ENCODE measurements around the gene TM2D1. TPM values are rescaled to one million over a fixed set of nuclear protein-coding genes. Genes with fewer than 3 reads are reported as not detected.

The TM2D1 gene
- total and polyA plus RNA-seq, 8 donors, result 41.6 to 82.3 (median 69.6) TPM

DNA sequence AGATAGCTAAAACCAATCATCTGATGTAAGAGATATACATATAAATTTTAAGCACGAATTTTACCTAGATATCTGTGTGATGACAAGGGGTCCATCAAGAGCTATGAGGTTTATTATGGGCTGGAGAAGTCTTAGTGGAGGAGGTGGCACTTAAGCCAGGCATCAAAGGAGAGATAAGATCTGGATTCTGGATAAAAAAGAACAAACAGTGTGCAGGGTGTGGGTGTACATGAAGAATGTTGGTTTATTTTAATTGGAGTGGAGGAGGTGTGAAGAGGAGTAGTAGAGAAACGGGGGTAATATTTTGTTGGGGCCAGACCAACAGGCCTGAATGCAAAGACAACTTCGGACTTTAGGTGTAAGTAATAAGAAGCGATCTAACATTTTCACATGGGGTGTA is 80.6 kb downstream of the TM2D1 start:
- no peak for DNase-seq
- H3K9me3 ChIP-seq, result no peaks in the 10 kb centered on the region
- no peaks in the 10 kb centered on the region for H3K27me3 ChIP-seq
- no peaks in the 10 kb centered on the region for H3K4me1 ChIP-seq
- no peak overlapping the region for H3K27ac ChIP-seq
- TF ChIP-seq, protein P1, sequence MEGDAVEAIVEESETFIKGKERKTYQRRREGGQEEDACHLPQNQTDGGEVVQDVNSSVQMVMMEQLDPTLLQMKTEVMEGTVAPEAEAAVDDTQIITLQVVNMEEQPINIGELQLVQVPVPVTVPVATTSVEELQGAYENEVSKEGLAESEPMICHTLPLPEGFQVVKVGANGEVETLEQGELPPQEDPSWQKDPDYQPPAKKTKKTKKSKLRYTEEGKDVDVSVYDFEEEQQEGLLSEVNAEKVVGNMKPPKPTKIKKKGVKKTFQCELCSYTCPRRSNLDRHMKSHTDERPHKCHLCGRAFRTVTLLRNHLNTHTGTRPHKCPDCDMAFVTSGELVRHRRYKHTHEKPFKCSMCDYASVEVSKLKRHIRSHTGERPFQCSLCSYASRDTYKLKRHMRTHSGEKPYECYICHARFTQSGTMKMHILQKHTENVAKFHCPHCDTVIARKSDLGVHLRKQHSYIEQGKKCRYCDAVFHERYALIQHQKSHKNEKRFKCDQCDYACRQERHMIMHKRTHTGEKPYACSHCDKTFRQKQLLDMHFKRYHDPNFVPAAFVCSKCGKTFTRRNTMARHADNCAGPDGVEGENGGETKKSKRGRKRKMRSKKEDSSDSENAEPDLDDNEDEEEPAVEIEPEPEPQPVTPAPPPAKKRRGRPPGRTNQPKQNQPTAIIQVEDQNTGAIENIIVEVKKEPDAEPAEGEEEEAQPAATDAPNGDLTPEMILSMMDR (IDR thresholded peaks at IDR 0.05), result no peak
- intact Hi-C loops (cut with DNase I), result no loop called here
- H3K4me3 ChIP-seq, result no peak overlapping the region
- H3K36me3 ChIP-seq, result no peaks in the 10 kb centered on the region
- no peak for ATAC-seq

DNA sequence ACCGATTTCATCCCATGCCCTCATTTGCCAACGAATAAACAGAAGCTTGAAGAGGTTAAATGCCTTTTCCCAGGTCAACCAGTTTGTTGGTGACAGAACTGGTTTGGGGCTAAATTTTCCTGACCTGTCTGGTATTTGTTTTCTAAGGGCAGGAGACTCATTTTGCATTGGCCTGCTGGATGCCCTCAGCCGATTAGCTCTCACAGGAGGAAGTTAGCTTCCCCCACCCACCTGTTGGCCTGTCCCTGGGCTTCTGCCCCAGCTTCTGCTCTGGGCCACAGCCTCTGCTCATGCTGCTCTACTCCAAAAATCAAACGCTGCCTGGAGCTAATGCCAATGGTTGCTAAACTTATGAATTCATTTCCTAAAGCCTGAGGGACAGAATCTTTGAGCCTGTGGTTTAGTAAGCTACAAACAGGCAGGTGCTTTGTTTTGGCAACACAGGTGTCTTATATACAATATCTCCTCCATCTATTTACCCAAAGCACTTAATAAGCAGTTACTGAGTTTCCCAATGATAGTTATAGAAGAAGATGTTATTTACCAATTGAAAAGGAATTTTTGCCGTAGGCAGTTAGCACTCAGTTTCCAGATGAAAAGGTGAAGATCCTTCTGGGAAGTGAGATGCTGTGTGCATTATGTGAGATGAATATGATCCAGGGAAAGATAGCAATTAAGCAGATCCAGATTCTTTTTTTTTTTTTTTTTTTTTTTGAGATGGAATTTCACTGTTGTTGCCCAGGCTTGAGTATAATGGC is 82.3 kb downstream of the TM2D1 start:
- H3K4me3 ChIP-seq, result no peak overlapping the region
- ATAC-seq (no peak), DNase-seq (no peak)
- no peaks in the 10 kb centered on the region for H3K36me3 ChIP-seq
- TF ChIP-seq, protein P1 (IDR thresholded peaks at IDR 0.05), result no peak
- no peak overlapping the region for H3K27ac ChIP-seq
- intact Hi-C loops (cut with DNase I), result no loop called here
- H3K27me3 ChIP-seq, result no peaks in the 10 kb centered on the region
- H3K4me1 ChIP-seq, result no peaks in the 10 kb centered on the region
- no peaks in the 10 kb centered on the region for H3K9me3 ChIP-seq

DNA sequence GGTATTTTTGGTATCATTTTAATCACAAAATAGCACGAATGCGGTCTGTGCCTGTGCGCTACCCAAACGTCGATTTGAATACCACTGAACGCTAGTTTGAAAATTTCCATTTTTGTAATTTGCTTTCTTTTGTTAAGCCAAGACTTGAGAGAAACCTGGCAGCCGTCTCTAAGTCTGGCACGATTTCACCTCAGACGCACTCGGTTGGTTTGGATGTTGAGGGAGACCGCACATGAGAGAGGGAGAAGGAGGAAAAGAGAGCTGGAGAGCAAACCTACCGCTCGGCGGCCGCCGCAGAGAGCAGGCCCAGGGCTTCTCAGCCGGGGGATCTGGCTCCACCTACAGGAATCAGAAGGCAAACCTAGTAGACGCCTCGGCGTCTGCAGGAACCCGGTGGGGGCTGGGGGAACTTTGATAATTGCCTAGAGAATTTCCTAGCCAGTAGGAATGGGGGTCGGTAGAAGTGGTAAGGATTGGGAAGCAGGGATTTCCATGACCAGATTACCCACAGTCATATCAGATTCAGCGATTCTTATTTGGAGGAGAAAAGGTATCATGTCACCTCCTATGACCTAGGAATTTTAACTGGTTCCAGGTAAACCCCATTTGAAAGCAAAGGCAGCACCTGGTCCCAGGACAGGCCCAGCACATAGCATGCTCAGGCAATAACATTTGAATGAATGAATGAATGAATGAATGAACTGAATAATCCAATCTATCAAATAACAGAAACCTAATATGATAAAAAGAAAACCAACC is 83.2 kb downstream of the TM2D1 start:
- Histone ChIP-seq H3K27me3 (no peaks in the 10 kb centered on the region), H3K4me3 (peak overlapping the region in 1 of 2 donors; percentile 27), H3K4me1 (no peaks in the 10 kb centered on the region), H3K27ac (peak overlapping the region; percentile 45 to 81), H3K9me3 (no peaks in the 10 kb centered on the region), H3K36me3 (no peaks in the 10 kb centered on the region)
- DNase-seq (peak; percentile 50 to 94 (median 77)), ATAC-seq (peak; percentile 94)
- TF ChIP-seq, protein P1 (IDR thresholded peaks at IDR 0.05), result peak; percentile 46 to 71
- intact Hi-C loops (cut with DNase I), result no loop called here

DNA sequence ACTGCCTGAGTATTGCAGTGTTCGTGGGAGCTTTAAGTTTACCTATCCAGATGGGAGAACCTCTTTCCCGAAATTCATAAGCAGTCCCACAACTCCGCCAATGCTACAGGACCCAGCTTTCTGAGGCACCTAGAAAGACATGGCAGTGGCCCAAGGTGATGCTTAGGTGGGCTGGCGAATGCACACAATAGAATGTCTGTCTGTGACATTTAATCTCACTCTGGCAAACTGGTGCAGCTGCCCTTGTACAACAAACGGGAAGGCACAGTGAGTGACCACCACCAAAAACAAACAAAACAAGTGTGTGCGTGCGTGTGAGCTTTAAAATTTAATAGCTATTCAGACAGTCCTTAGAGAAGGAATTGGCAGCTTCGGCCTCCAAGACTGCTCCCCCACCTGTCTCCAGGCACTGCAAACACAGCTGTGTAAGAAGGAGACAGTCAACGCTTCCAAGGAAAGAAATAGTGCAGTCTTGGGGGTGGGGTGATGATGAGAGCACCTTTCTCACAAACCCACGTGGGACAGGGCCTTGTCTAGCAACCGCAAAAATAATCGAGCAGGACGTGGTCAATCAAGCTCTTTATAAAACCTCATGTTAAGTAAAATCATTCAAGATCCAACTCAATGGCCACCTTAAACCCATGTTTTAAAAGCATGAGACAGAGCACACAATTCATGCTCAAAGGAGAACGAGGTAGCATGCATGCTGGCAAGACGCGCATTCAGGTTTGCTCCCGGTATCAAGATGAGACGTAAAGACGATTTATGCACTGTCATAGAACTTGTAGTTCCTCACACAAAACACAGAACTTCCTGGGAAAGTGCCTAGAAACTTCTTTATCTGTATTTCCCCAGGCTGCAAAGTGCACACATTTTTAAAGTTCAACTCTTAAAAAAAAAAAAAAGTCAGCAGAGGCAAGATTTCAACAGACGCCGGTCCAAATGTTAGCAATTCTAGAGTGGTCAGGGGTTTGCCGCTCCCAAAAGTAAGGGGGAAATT is 84.1 kb downstream of the TM2D1 start:
- Histone ChIP-seq H3K4me3 (peak overlapping the region in 1 of 2 donors; percentile 27), H3K36me3 (no peaks in the 10 kb centered on the region), H3K27ac (peak overlapping the region; percentile 45 to 81), H3K4me1 (no peaks in the 10 kb centered on the region), H3K27me3 (no peaks in the 10 kb centered on the region), H3K9me3 (no peaks in the 10 kb centered on the region)
- intact Hi-C loops (cut with DNase I), result no loop called here
- DNase-seq (no peak), ATAC-seq (peak; percentile 53)
- TF ChIP-seq, protein P1 (IDR thresholded peaks at IDR 0.05), result no peak

Data from left lung (tissue), 10 donors.